Measurements from ENCODE around the gene MYOF. TPM values are rescaled to one million over a fixed set of nuclear protein-coding genes. Genes with fewer than 3 reads are reported as not detected.

MYOF gene
- total and polyA plus RNA-seq, 2 of the 8 experiments (the other 6 are each of a cell fraction or from before 2014, with no cell fraction given): 0.98 to 2.3 TPM

DNA sequence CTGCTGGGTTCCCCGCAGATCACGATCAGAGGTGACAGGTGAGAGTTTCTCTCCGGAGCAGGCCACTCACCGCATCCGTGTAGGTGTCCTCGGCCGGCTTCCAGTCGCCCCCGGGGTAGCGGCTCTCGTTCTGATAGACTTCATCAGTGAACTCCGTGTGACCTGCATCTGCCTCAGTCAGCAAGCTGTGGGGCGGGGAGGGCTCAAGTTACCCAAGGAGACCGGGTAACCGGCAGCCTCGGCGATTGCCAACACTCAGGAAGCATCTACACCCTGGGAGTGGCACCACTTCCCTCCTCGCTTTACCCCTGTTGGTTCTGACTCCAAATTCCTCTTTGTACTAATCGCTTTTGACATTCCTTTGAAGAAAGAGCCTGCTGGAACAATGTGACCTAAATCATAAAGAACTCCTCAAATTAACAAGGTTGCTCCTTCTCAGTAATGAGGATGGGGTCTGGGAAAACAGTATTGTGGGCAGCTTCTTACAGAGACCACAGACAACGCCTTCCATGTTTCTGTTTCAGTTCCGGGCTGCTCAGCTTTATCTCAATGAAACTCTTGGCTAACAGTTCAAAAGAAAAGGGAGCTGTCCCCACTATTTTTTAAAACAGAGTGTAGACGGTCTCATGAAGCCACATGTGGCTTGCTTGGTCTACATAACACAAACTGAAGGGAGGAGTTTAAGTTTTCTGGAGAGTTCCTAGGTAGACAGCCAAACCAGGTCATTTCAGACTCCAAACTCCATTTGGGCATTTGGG lies 118.1 kb downstream of the MYOF start:
- WGBS, 2 experiments (ENCODE audit: extremely low coverage in 1 of 2, insufficient coverage in 1 of 2, insufficient read length in 1 of 2, insufficient replicate concordance in 2 of 2, low coverage in 1 of 2, low lambda C conversion rate in 2 of 2, missing lambda C conversion rate in 1 of 2): 88% methylated on average over 22 of the region's 22 CpGs; no CpG with 5 or more reads in 1 of the 2 experiments
- Histone ChIP-seq H2BK15ac (ENCODE audit: low read length) (no peak overlapping the region), H3K9me3 (ENCODE audit: insufficient read depth in 2 of 2, low read depth in 1 of 2, low read length in 1 of 2) (no peaks in the 10 kb centered on the region), H3K36me3 (ENCODE audit: control insufficient read depth in 2 of 4, insufficient read depth in 4 of 4, low read length in 3 of 4) (no peaks in the 10 kb centered on the region), H3K4me1 (replicated peaks in 1 of 4; ENCODE audit: control insufficient read depth in 3 of 4, insufficient read depth in 4 of 4, low read length in 3 of 4) (peaks cover 0 to 6% (median 0%) of the 10 kb centered on the region in 4 experiments; a peak in 1 of 7 replicates), H4K5ac (ENCODE audit: insufficient read length, low read depth, low read length) (no peak overlapping the region), H3K4me2 (ENCODE audit: insufficient read depth in 1 of 2, low read depth in 2 of 2, low read length in 2 of 2) (no peak overlapping the region), H2BK20ac (ENCODE audit: low read length) (no peak overlapping the region), H2AK5ac (ENCODE audit: low read depth, low read length) (no peak overlapping the region), H3K18ac (ENCODE audit: extremely low read depth, low read length) (no peak overlapping the region), H4K91ac (replicated peaks; ENCODE audit: insufficient read length, low read length) (no peak overlapping the region), H3K14ac (ENCODE audit: insufficient read length) (no peak overlapping the region), H3K79me1 (ENCODE audit: low read depth, low read length) (no peaks in the 10 kb centered on the region), H3K79me2 (ENCODE audit: control insufficient read depth in 1 of 2, insufficient read depth in 2 of 2, low read length in 2 of 2) (no peaks in the 10 kb centered on the region), H3K9ac (replicated peaks in 1 of 4; ENCODE audit: extremely low read depth in 1 of 4, low read depth in 3 of 4, low read length in 3 of 4) (no peak overlapping the region), H4K8ac (ENCODE audit: extremely low read depth, insufficient read depth, low read length) (peak overlapping the region; percentile 20), H3K56ac (replicated peaks; ENCODE audit: insufficient read length, low read depth, low read length) (no peak overlapping the region), H2AFZ (ENCODE audit: low read length) (no peak overlapping the region), H3K27me3 (replicated peaks in 1 of 4; ENCODE audit: control insufficient read depth in 3 of 4, extremely low read depth in 1 of 4, insufficient read depth in 3 of 4, low read length in 3 of 4) (no peaks in the 10 kb centered on the region), H2BK5ac (ENCODE audit: low read depth, low read length) (no peak overlapping the region), H3K27ac (ENCODE audit: low read depth, low read length) (no peak overlapping the region), H2BK12ac (ENCODE audit: low read depth, low read length) (no peak overlapping the region), H3K4ac (replicated peaks; ENCODE audit: insufficient read length, low read depth, low read length) (no peak overlapping the region), H4K20me1 (replicated peaks in 1 of 2; ENCODE audit: control insufficient read depth in 1 of 2, insufficient read depth in 2 of 2, low read length in 2 of 2) (no peaks in the 10 kb centered on the region), H3K23me2 (ENCODE audit: low read depth, low read length) (no peaks in the 10 kb centered on the region; the same call in 1 of the 2 replicates), H3K23ac (ENCODE audit: insufficient read length) (no peak overlapping the region), H3K4me3 (ENCODE audit: extremely low read depth in 1 of 4, insufficient read depth in 2 of 4, low read depth in 3 of 4, low read length in 4 of 4) (no peak overlapping the region), H2BK120ac (replicated peaks; ENCODE audit: low read depth, low read length) (no peak overlapping the region)
- CTCF ChIA-PET (ENCODE audit: partially characterized antibody): interaction anchor here (1.0 to 7.3 kb wide), 11 partner anchors 10 to 478 kb away, joined by 3 to 42 read pairs (median 5); partner anchors contain the start of gene MYOF
- no peak for DNase-seq (ENCODE audit: low read depth in 1 of 2, low spot score in 2 of 2)
- TF ChIP-seq MAFK (IDR thresholded peaks at IDR 0.05; ENCODE audit: low read depth, low read length): no peak
- TF ChIP-seq SP2 (IDR thresholded peaks at IDR 0.05; ENCODE audit: low read length): no peak
- TF ChIP-seq BACH1 (IDR thresholded peaks at IDR 0.05; ENCODE audit: low read length): no peak
- no peak for FAIRE-seq
- POLR2A ChIA-PET (ENCODE audit: partially characterized antibody): no interaction called here
